ENCODE data around the gene DUSP9. TPM values are rescaled to one million over a fixed set of nuclear protein-coding genes. Genes with fewer than 3 reads are reported as not detected.
"Not testable (repeated sequence)": the region's sequence is repeated elsewhere in the genome, so short reads cannot be mapped to it uniquely, and the experiment has no call there.

The DUSP9 gene
- total RNA-seq, 1 donor from 2014 or later, result 0.19 TPM

DNA sequence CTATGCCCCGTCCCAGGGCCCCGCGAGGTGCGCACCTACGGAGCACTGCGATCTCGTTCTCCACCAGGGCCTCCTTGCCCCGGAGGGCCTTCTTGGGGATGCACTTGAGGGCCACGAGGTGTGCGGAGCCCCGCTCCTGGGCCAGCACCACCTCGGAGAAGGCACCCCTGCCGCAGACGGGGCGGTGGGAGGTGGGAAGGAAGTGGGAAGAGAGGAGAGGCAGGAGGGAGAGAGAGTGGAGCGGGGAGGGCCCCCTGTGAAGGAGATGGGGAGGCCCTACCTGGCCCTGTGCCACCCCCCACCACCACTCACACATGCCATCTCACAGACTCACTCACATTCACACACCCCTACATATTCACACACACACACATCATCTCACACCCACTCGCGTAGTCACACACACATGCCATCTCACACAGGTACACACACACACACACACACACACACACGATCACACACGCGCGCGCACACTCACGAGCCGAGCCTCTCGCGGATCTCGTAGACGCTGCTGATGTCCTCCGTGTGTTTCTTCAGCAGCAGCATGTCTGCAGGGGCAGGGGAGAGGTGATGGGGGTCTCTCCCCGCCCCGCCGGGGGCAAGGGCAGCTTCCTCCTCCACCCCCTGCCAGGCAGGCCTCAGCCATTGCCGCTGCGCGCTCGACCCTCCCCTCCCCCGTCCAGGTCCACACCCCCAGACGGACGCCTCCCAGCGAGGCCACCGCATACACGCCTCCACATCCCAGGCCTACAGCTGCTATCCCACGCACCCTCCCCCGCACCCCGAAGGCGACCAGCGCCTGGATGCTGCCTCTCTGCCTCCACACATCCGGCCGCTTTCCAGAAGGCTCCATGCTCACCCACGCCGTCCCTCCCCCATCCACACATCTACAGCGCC, 25.8 kb downstream of the DUSP9 start:
- Mint-ChIP-seq H3K4me3 (peak overlapping the region; percentile 26), H3K4me1 (peaks cover 6% of the 10 kb centered on the region), H3K27me3 (peaks cover 25% of the 10 kb centered on the region), H3K9me3 (no peaks in the 10 kb centered on the region), H3K36me3 (ENCODE audit: low read depth) (no peaks in the 10 kb centered on the region), H3K27ac (no peak overlapping the region)
- DNase-seq, result no peak
- intact Hi-C loops (cut with micrococcal nuclease), result no loop called here

GRCh38 chrX:153673428-153674218, 26.6 kb downstream of the DUSP9 start, which contains the start of gene PNCK:
TSS of gene PNCK (minus strand) at chrX:153673813. CDS start at chrX:153673076, 737 bp downstream.
- Mint-ChIP-seq H3K4me1 (peaks cover 2% of the 10 kb centered on the region), H3K4me3 (peak within 1 kb of the TSS; percentile 54), H3K27me3 (peaks cover 27% of the 10 kb centered on the region), H3K36me3 (ENCODE audit: low read depth) (no peaks in the 10 kb centered on the region), H3K27ac (no peak within 1 kb of the TSS), H3K9me3 (no peaks in the 10 kb centered on the region)
- intact Hi-C loops (cut with micrococcal nuclease), result no loop called here
- no peak for DNase-seq

GRCh38 chrX:153674219-153674851, 27.3 kb downstream of the DUSP9 start:
- intact Hi-C loops (cut with micrococcal nuclease), result no loop called here
- peaks cover 29% of the 10 kb centered on the region for H3K27me3 Mint-ChIP-seq
- no peaks in the 10 kb centered on the region for H3K36me3 Mint-ChIP-seq (ENCODE audit: low read depth)
- DNase-seq, result no peak
- H3K4me1 Mint-ChIP-seq, result peaks cover 2% of the 10 kb centered on the region
- H3K27ac Mint-ChIP-seq, result no peak overlapping the region
- peak overlapping the region; percentile 54 for H3K4me3 Mint-ChIP-seq
- no peaks in the 10 kb centered on the region for H3K9me3 Mint-ChIP-seq

- Mint-ChIP-seq H3K36me3 (ENCODE audit: low read depth) (no peaks in the 10 kb centered on the region), H3K4me1 (no peaks in the 10 kb centered on the region), H3K27ac (no peak overlapping the region), H3K9me3 (no peaks in the 10 kb centered on the region), H3K27me3 (peaks cover 16% of the 10 kb centered on the region), H3K4me3 (no peak overlapping the region)
- intact Hi-C loops (cut with micrococcal nuclease), result no loop called here
- no peak for DNase-seq
Observed at GRCh38 chrX:153681175-153681574, 34.2 kb downstream of the DUSP9 start.

GRCh38 chrX:153683486-153683885, 36.5 kb downstream of the DUSP9 start:
- H3K4me3 Mint-ChIP-seq; H3K36me3 Mint-ChIP-seq (ENCODE audit: low read depth); H3K4me1 Mint-ChIP-seq; H3K9me3 Mint-ChIP-seq; intact Hi-C loops (cut with micrococcal nuclease); H3K27ac Mint-ChIP-seq; DNase-seq: not testable (repeated sequence)
- H3K27me3 Mint-ChIP-seq, result peaks cover 17% of the 10 kb centered on the region

- Mint-ChIP-seq H3K27me3 (peaks cover 15% of the 10 kb centered on the region), H3K4me3 (no peak overlapping the region), H3K4me1 (no peaks in the 10 kb centered on the region), H3K27ac (no peak overlapping the region), H3K36me3 (ENCODE audit: low read depth) (no peaks in the 10 kb centered on the region), H3K9me3 (no peaks in the 10 kb centered on the region)
- no peak for DNase-seq
- intact Hi-C loops (cut with micrococcal nuclease), result loop anchor here (5.0 kb wide), 1 partner anchor 38 kb away; the partner anchor contains the start of genes ABCD1 and BCAP31
Observed at GRCh38 chrX:153684467-153685155, 37.6 kb downstream of the DUSP9 start.

DNA sequence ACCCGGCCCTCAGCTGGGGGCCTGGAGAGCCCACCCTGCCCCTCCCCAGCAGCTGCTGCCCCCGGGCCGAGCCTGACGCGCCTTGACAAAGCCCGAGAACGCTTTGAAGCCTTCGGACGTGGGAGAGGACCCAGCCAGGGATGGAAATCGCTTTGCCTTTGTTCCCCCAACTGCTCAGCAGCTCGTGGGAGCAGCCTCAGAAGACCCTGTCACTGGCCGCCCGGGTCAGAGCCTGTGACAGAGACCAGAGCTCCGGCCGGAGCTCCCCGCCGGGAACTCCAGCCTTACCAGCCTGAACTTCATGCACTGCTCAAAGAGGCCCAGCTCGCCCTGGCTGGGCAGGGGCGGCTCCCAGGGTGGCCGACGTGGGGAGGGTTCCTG, 38.1 kb downstream of the DUSP9 start:
- Mint-ChIP-seq H3K4me1 (no peaks in the 10 kb centered on the region), H3K9me3 (no peaks in the 10 kb centered on the region), H3K27ac (no peak overlapping the region), H3K27me3 (peaks cover 17% of the 10 kb centered on the region), H3K4me3 (no peak overlapping the region), H3K36me3 (ENCODE audit: low read depth) (no peaks in the 10 kb centered on the region)
- no peak for DNase-seq
- intact Hi-C loops (cut with micrococcal nuclease), result loop anchor here (5.0 kb wide), 1 partner anchor 37 kb away; the partner anchor contains the start of genes ABCD1 and BCAP31

GRCh38 chrX:153685751-153686696, 39.0 kb downstream of the DUSP9 start:
- no peak overlapping the region for H3K4me3 Mint-ChIP-seq
- H3K9me3 Mint-ChIP-seq, result no peaks in the 10 kb centered on the region
- H3K27ac Mint-ChIP-seq, result no peak overlapping the region
- no peaks in the 10 kb centered on the region for H3K36me3 Mint-ChIP-seq (ENCODE audit: low read depth)
- H3K4me1 Mint-ChIP-seq, result no peaks in the 10 kb centered on the region
- peaks cover 19% of the 10 kb centered on the region for H3K27me3 Mint-ChIP-seq
- no peak for DNase-seq
- intact Hi-C loops (cut with micrococcal nuclease), result loop anchor here (5.0 kb wide), 1 partner anchor 36 kb away; the partner anchor contains the start of genes ABCD1 and BCAP31

DNA sequence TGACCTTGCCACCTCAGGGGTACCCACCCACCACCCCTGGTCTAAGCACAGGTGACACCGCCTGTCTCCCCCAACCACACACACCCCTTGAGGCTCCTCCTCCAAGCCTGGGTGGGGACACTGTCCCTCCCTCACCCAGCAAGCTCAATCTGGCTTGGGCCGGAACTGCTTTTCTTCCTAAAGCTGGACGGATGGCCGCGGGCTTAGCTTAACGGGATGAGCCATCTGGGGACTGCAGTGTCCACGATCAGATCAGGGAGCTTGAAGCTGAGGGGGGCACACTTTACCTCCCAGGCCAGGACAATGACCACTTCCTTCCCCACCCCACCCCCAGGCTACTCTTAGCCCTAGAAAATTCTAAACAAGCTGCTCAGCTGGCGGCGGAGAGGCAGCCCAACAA, 39.7 kb downstream of the DUSP9 start:
- H3K9me3 Mint-ChIP-seq, result no peaks in the 10 kb centered on the region
- H3K36me3 Mint-ChIP-seq (ENCODE audit: low read depth), result no peaks in the 10 kb centered on the region
- H3K4me1 Mint-ChIP-seq, result no peaks in the 10 kb centered on the region
- intact Hi-C loops (cut with micrococcal nuclease), result loop anchor here (5.0 kb wide), 1 partner anchor 36 kb away; the partner anchor contains the start of genes ABCD1 and BCAP31
- no peak for DNase-seq
- H3K4me3 Mint-ChIP-seq, result peak overlapping the region; percentile 21
- peaks cover 19% of the 10 kb centered on the region for H3K27me3 Mint-ChIP-seq
- no peak overlapping the region for H3K27ac Mint-ChIP-seq

GRCh38 chrX:153687121-153688039, 40.4 kb downstream of the DUSP9 start, which contains the start of gene SLC6A8:
TSS of gene SLC6A8 (plus strand) at chrX:153687926. CDS start at chrX:153688575, 649 bp downstream.
- Mint-ChIP-seq H3K36me3 (ENCODE audit: low read depth) (no peaks in the 10 kb centered on the region), H3K27ac (no peak within 1 kb of the TSS), H3K9me3 (no peaks in the 10 kb centered on the region), H3K27me3 (peaks cover 19% of the 10 kb centered on the region), H3K4me1 (no peaks in the 10 kb centered on the region), H3K4me3 (peak within 1 kb of the TSS; percentile 78)
- intact Hi-C loops (cut with micrococcal nuclease), result loop anchor here (5.0 kb wide), 1 partner anchor 35 kb away; the partner anchor contains the start of genes ABCD1 and BCAP31
- peak; percentile 78 for DNase-seq

DNA sequence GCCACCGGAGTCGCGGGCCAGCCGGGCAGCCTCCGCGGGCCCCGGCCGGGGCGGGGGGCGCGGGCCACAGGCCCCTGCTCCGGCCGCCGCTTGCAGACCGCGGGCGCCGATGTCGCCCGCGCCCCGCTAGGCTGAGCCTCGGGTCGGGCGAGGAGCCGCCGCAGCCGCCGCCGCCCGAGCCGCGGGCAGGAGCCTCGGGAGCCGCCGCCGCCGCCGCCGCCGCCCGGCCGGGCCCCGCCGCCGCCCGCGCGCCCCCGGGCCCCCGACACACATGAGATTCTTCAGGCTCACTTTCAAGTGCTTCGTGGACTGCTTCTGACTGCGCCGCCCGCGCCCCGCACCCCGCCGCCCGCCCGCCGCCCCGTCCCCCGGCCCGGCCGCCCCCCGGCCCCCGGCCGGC, 41.1 kb downstream of the DUSP9 start:
- no peak overlapping the region for H3K4me3 Mint-ChIP-seq
- no peaks in the 10 kb centered on the region for H3K9me3 Mint-ChIP-seq
- H3K36me3 Mint-ChIP-seq (ENCODE audit: low read depth), result no peaks in the 10 kb centered on the region
- H3K4me1 Mint-ChIP-seq, result no peaks in the 10 kb centered on the region
- DNase-seq, result no peak
- intact Hi-C loops (cut with micrococcal nuclease), result loop anchor here (5.0 kb wide), 1 partner anchor 34 kb away; the partner anchor contains the start of genes ABCD1 and BCAP31
- H3K27ac Mint-ChIP-seq, result no peak overlapping the region
- peaks cover 16% of the 10 kb centered on the region for H3K27me3 Mint-ChIP-seq

Data from activated CD4-positive, alpha-beta T cell treated with anti-CD3 and anti-CD28 coated beads, Interleukin-2, amount 10 ng/mL, durations not matched to agents 24 days and 14 days (primary cell).